NCI-H82 (cell line): ENCODE data around the gene KDM4F.
A peak's percentile ranks its signal among the peaks of the same experiment; 100 is the strongest.

Experiments used
- DNase-seq: peaks from one replicate; lab custom pipeline; 2025; lab: John Stamatoyannopoulos, UW

The KDM4F gene

GRCh38 chr11:95091663-95092180, 42.5 kb downstream of the KDM4F start:
- no peak for DNase-seq

DNA sequence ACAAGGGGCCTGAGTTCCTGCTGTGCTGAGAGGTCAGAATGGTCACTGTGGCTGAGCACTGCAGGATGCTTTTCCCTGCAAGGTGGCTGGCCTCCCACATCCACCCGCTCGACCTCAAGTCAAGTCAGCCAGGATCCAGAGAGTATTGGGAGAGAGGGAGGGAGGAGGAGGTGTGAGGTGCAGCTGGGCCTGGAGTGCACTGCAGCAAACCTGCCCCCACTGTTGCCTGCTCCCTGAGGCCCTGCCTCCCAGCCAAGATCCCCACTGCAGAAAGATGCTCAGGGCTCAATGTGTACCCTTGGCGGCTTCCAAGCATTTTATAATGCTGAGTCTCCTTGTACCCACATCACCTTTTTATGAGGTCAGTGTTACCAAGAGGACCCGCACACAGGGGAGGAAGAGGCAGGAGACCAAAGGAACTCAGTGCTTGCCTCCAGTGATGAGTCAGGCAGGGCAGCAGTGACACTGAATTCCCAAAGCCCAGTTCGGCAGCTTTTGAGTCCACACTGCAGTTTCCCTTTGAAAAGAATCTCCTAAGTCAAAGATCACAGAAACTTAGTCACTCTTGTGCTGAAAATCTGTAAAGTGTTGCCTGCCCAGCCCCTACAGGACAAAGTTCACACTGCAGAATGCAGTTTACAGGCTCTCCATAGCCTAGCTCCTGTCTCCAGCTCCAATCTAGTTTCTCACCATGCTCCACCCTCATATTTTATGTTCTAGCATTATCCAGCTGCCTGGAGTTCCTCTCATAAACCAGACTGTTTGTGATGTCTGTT, 43.5 kb downstream of the KDM4F start:
- peak; percentile 13 for DNase-seq

GRCh38 chr11:95093548-95093947, 44.3 kb downstream of the KDM4F start:
- no peak for DNase-seq

GRCh38 chr11:95095858-95096587, 46.8 kb downstream of the KDM4F start:
- no peak for DNase-seq

DNA sequence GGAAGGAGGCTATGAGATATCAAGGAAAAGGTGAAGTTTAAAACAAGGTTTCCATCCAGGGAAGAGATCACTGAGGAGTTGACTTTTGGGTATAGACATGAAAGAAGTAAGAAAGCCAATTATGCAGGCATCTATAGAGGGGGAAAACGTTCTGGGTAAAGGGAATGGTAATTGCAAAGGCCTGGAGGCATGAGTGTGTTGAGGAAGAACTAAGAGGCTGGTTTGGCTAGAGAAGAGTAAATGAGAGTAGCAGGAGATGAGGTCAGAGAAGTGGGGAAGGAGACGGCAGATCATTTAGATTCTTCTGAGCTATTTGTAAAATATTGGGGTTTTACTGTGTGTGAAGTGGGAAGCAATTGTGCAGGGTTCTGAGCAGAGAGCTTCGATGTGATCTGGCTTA, 48.0 kb downstream of the KDM4F start:
- no peak for DNase-seq

DNA sequence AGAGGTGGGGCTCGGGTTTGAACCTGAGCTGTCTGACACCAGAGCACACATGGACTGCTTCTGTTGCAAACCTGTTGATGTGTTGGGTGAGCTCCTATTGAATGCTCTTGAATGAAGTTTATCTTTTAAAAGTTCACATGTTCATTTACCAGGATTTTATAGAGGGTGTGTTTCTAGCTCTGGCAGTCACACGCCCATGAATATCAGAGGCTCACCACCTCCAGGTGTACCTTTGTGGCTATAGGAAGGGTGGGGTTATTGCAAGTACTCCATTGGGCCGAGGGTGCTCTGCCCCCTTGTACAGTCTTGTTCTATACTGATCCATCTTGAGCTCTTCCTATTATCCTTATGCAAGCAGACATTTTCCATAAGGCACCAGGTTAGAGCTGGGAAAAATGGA, 49.6 kb downstream of the KDM4F start:
- no peak for DNase-seq

GRCh38 chr11:95100191-95100648, 51.0 kb downstream of the KDM4F start:
- no peak for DNase-seq
